Measurements from ENCODE around the gene DES.

The DES gene

GRCh38 chr2:219461047-219461514 lies 42.9 kb downstream of the DES start:
- DNase-seq, result peak in 1 of 2 donors; percentile 93
- no peak for TF ChIP-seq CTCF (IDR thresholded peaks at IDR 0.05)
- no peaks in the 10 kb centered on the region for H3K27me3 ChIP-seq
- H3K27ac ChIP-seq, result peak overlapping the region; percentile 96 to 97
- no peaks in the 10 kb centered on the region for H3K9me3 ChIP-seq
- peaks cover 5 to 97% (median 79%) of the 10 kb centered on the region in 4 donors for H3K4me1 ChIP-seq
- H3K4me3 ChIP-seq, result peak overlapping the region; percentile 23 to 33
- intact Hi-C loops (cut with DNase I; ENCODE audit: low total_unique reads), result no loop called here
- H3K36me3 ChIP-seq, result peaks cover 54 to 57% (median 54%) of the 10 kb centered on the region in 3 donors

- Histone ChIP-seq H3K4me1 (peaks cover 5 to 97% (median 84%) of the 10 kb centered on the region in 4 donors), H3K36me3 (peaks cover 56 to 60% (median 58%) of the 10 kb centered on the region in 3 donors), H3K4me3 (peak overlapping the region; percentile 23 to 33), H3K27ac (peak overlapping the region; percentile 96 to 97), H3K9me3 (no peaks in the 10 kb centered on the region), H3K27me3 (no peaks in the 10 kb centered on the region)
- intact Hi-C loops (cut with DNase I; ENCODE audit: low total_unique reads), result no loop called here
- DNase-seq, result no peak
- TF ChIP-seq CTCF (IDR thresholded peaks at IDR 0.05), result no peak
Measured at GRCh38 chr2:219461669-219462068, 43.5 kb downstream of the DES start.

GRCh38 chr2:219462349-219462748 lies 44.2 kb downstream of the DES start:
- peaks cover 59 to 65% (median 60%) of the 10 kb centered on the region in 3 donors for H3K36me3 ChIP-seq
- TF ChIP-seq CTCF (IDR thresholded peaks at IDR 0.05), result no peak
- no peak for DNase-seq
- H3K27ac ChIP-seq, result peak overlapping the region; percentile 96 to 97
- no peaks in the 10 kb centered on the region for H3K27me3 ChIP-seq
- H3K4me3 ChIP-seq, result no peak overlapping the region
- H3K4me1 ChIP-seq, result peaks cover 5 to 97% (median 87%) of the 10 kb centered on the region in 4 donors
- no peaks in the 10 kb centered on the region for H3K9me3 ChIP-seq
- intact Hi-C loops (cut with DNase I; ENCODE audit: low total_unique reads), result no loop called here

- H3K9me3 ChIP-seq, result no peaks in the 10 kb centered on the region
- peaks cover 5 to 96% (median 81%) of the 10 kb centered on the region in 4 donors for H3K4me1 ChIP-seq
- TF ChIP-seq CTCF (IDR thresholded peaks at IDR 0.05), result no peak
- intact Hi-C loops (cut with DNase I; ENCODE audit: low total_unique reads), result no loop called here
- H3K4me3 ChIP-seq, result no peak overlapping the region
- peak overlapping the region; percentile 96 to 97 for H3K27ac ChIP-seq
- H3K27me3 ChIP-seq, result no peaks in the 10 kb centered on the region
- H3K36me3 ChIP-seq, result peaks cover 68 to 74% (median 70%) of the 10 kb centered on the region in 3 donors
- DNase-seq, result no peak
Measured at GRCh38 chr2:219464286-219465032, 46.3 kb downstream of the DES start.

GRCh38 chr2:219465659-219466561 lies 47.7 kb downstream of the DES start:
- Histone ChIP-seq H3K4me1 (peaks cover 0 to 89% (median 69%) of the 10 kb centered on the region in 4 donors), H3K36me3 (peaks cover 80 to 88% (median 85%) of the 10 kb centered on the region in 3 donors), H3K9me3 (no peaks in the 10 kb centered on the region), H3K27me3 (no peaks in the 10 kb centered on the region), H3K27ac (peak overlapping the region; percentile 96 to 97), H3K4me3 (no peak overlapping the region)
- TF ChIP-seq CTCF (IDR thresholded peaks at IDR 0.05), result no peak
- DNase-seq, result no peak
- intact Hi-C loops (cut with DNase I; ENCODE audit: low total_unique reads), result no loop called here
